ENCODE results near the gene SMG6. TPM values are rescaled to one million over a fixed set of nuclear protein-coding genes. Genes with fewer than 3 reads are reported as not detected.

SMG6 gene
- total and polyA plus RNA-seq, 2 of the 13 experiments (the other 11 are each of a cell fraction or from before 2014, with no cell fraction given) = 4.6 to 14.6 TPM

DNA sequence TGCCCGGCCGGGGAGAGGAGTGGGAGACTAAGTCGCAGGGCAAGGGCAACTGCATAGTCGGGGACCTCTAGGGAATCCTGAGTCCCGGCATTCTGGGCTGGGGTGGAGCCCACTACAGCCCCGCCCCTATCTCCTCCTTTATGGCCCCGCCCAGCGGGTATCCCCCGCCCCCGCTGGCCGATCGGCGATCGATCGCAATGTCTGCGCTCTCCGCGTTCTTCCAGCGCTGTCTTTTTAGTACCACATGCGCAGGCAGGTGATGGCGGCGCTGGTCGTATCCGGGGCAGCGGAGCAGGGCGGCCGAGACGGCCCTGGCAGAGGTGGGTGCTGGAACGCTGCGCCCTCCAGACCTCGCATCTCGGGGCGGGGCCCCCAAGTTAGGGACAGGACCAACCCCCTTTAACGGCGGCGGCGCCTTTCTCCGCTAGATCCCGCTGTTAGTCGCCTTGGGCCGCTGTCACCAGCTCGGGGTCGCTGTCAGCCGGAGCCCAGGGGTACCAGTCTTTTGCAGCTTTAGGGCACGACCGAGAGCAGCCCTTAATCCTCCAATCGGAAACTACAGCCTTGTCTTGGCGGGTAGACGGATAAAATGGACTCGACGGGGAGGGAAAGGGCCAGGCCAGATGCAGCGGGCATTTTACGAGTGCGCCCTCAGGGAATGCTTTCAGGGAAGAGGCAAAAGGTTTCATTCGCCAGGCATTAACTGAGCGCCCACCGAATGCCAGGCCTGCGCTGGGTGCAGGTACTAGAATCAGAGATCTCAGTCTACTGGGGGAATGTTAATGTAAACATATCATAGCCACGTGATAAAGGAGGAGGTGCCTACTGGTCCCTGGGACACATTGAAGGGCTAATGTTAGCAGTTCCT, 273.4 kb downstream of the SMG6 start, which contains the start of gene DPH1 (continued):
- TF ChIP-seq ZNF556 (CRISPR knock-in tag; IDR thresholded peaks at IDR 0.05; ENCODE audit: borderline replicate concordance) (no peak), CENPX (CRISPR knock-in tag; IDR thresholded peaks at IDR 0.05) (no peak), KAT8 (CRISPR knock-in tag; IDR thresholded peaks at IDR 0.05) (peak; percentile 91), ZBTB38 (CRISPR knock-in tag; IDR thresholded peaks at IDR 0.05) (peak; percentile 49; the same call in 1 of the 2 replicates), CBFB (CRISPR knock-in tag; IDR thresholded peaks at IDR 0.05) (peak; percentile 88), ZNF577 (CRISPR knock-in tag; IDR thresholded peaks at IDR 0.05; ENCODE audit: borderline replicate concordance, low read depth) (no peak), ZNF335 (CRISPR knock-in tag; IDR thresholded peaks at IDR 0.05) (peak; percentile 73; the same call in 1 of the 2 replicates), MAFK (conservative IDR thresholded peaks at IDR 0.05 in 1 of 2, IDR thresholded peaks at IDR 0.05 in 1 of 2; ENCODE audit: low read length in 2 of 2) (no peak), AGO2 (optimal IDR thresholded peaks at IDR 0.05; ENCODE audit: low read depth, low read length) (peak; percentile 30), ZNF790 (CRISPR knock-in tag; IDR thresholded peaks at IDR 0.05; ENCODE audit: borderline replicate concordance) (no peak), ZBTB1 (CRISPR knock-in tag; IDR thresholded peaks at IDR 0.05; ENCODE audit: borderline replicate concordance) (no peak), HNF4G (IDR thresholded peaks at IDR 0.05; ENCODE audit: borderline replicate concordance, low read depth, low read length) (no peak), HNF4G (CRISPR knock-in tag; IDR thresholded peaks at IDR 0.05; ENCODE audit: borderline replicate concordance, low read depth) (no peak), BCL6 (CRISPR knock-in tag; IDR thresholded peaks at IDR 0.05) (peak; percentile 56), MED1 (CRISPR knock-in tag; IDR thresholded peaks at IDR 0.05) (peak; percentile 43), ZBTB21 (CRISPR knock-in tag; IDR thresholded peaks at IDR 0.05) (no peak)
- TF ChIP-seq, protein P1, sequence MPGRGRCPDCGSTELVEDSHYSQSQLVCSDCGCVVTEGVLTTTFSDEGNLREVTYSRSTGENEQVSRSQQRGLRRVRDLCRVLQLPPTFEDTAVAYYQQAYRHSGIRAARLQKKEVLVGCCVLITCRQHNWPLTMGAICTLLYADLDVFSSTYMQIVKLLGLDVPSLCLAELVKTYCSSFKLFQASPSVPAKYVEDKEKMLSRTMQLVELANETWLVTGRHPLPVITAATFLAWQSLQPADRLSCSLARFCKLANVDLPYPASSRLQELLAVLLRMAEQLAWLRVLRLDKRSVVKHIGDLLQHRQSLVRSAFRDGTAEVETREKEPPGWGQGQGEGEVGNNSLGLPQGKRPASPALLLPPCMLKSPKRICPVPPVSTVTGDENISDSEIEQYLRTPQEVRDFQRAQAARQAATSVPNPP (CRISPR knock-in tag; IDR thresholded peaks at IDR 0.05) = no peak
- TF ChIP-seq, protein P2, sequence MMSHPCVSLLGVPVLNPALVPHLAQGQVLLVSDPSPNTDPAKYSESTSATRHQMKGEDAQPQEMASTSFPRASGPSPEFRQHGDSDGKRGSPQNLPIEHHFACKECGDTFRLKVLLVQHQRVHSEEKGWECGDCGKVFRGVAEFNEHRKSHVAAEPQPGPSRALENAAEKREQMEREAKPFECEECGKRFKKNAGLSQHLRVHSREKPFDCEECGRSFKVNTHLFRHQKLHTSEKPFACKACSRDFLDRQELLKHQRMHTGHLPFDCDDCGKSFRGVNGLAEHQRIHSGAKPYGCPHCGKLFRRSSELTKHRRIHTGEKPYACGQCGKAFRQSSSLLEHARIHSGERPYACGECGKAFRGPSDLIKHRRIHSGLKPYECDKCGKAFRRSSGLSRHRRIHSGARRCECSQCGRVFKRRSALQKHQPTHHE (CRISPR knock-in tag; IDR thresholded peaks at IDR 0.05; ENCODE audit: borderline replicate concordance) = peak; percentile 84; the same call in 1 of the 2 replicates
- TF ChIP-seq, protein P3, sequence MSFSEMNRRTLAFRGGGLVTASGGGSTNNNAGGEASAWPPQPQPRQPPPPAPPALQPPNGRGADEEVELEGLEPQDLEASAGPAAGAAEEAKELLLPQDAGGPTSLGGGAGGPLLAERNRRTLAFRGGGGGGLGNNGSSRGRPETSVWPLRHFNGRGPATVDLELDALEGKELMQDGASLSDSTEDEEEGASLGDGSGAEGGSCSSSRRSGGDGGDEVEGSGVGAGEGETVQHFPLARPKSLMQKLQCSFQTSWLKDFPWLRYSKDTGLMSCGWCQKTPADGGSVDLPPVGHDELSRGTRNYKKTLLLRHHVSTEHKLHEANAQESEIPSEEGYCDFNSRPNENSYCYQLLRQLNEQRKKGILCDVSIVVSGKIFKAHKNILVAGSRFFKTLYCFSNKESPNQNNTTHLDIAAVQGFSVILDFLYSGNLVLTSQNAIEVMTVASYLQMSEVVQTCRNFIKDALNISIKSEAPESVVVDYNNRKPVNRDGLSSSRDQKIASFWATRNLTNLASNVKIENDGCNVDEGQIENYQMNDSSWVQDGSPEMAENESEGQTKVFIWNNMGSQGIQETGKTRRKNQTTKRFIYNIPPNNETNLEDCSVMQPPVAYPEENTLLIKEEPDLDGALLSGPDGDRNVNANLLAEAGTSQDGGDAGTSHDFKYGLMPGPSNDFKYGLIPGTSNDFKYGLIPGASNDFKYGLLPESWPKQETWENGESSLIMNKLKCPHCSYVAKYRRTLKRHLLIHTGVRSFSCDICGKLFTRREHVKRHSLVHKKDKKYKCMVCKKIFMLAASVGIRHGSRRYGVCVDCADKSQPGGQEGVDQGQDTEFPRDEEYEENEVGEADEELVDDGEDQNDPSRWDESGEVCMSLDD (CRISPR knock-in tag; IDR thresholded peaks at IDR 0.05; ENCODE audit: borderline replicate concordance) = no peak
- TF ChIP-seq, protein P4, sequence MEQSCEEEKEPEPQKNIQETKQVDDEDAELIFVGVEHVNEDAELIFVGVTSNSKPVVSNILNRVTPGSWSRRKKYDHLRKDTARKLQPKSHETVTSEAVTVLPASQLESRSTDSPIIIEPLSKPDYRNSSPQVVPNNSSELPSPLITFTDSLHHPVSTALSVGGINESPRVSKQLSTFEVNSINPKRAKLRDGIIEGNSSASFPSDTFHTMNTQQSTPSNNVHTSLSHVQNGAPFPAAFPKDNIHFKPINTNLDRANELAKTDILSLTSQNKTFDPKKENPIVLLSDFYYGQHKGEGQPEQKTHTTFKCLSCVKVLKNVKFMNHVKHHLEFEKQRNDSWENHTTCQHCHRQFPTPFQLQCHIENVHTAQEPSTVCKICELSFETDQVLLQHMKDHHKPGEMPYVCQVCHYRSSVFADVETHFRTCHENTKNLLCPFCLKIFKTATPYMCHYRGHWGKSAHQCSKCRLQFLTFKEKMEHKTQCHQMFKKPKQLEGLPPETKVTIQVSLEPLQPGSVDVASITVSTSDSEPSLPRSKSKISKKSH (CRISPR knock-in tag; IDR thresholded peaks at IDR 0.05; ENCODE audit: borderline replicate concordance) = no peak
- TF ChIP-seq, protein P5, sequence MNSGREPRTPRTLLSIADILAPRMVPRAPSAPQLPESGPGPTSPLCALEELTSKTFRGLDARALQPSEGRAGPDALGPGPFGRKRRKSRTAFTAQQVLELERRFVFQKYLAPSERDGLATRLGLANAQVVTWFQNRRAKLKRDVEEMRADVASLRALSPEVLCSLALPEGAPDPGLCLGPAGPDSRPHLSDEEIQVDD (CRISPR knock-in tag; IDR thresholded peaks at IDR 0.05; ENCODE audit: borderline replicate concordance) = no peak

Data from HepG2 (cell line).